HCT116 (cell line): ENCODE data around the gene TCEANC2. TPM values are rescaled to one million over a fixed set of nuclear protein-coding genes. Genes with fewer than 3 reads are reported as not detected.

Experiments used
- ATAC-seq: fragments of 200-7000 bp; cut with Tn5 transposase; 2 replicates; pipeline ENCODE4 v1.9.1; 2020; ENCODE audit warnings: mild to moderate bottlenecking, moderate library complexity
- BruUV-seq: library from RNA; stranded (reverse); fragments of 400-500 nt; replicated peaks from 2 replicates; lab custom pipeline; 2021; lab: Mats Ljungman, UMichigan
- CTCF ChIA-PET: fragments of 300-600 bp; sonication (Branson Sonifier 250); formaldehyde crosslinking; loops from one replicate; lab custom pipeline; 2021; ENCODE audit warnings: antibody characterized with exemption; lab: Charles Lee
- POLR2A ChIA-PET: fragments of 300-600, 350-600 bp; sonication (Branson Sonifier 250); formaldehyde crosslinking; loops from one replicate; lab custom pipeline; 2021; ENCODE audit warnings: antibody characterized with exemption; lab: Charles Lee
- RAD21 ChIA-PET, 2 experiments: fragments of 300-600 bp; sonication (Branson Sonifier 250); formaldehyde crosslinking; loops; one replicate each; lab custom pipeline; 2023; ENCODE audit warnings: low total read pairs in 2 of 2; ENCODE audit not compliant: uncharacterized antibody in 2 of 2, unreplicated experiment in 2 of 2, low non-redundant PET in 1 of 2; lab: Charles Lee
- DNase-seq: peaks from one replicate; pipeline ENCODE4 v3.0.0-alpha.2; 2010; ENCODE audit warnings: low read depth, low spot score
- H2AFZ ChIP-seq: fragments of 200-600 bp; shearing (Covaris generic), sonication (generic); 2 replicates; pipeline ENCODE4 v1.6.1; 2017; ENCODE audit warnings: low read depth, mixed run types, mixed read lengths, antibody characterized with exemption, low read length; ENCODE audit not compliant: poor library complexity, severe bottlenecking
- H3K27ac ChIP-seq: 2 replicates; pipeline ENCODE4 v1.5.1; 2012; ENCODE audit warnings: low read depth, low read length
- H3K27me3 ChIP-seq: fragments of 200-600 bp; sonication (generic); 2 replicates; pipeline ENCODE4 v1.6.1; 2016; ENCODE audit warnings: mixed run types, low read length, mixed read lengths; ENCODE audit not compliant: insufficient read depth
- H3K36me3 ChIP-seq, 2 experiments: fragments of 200-500 bp in 1 of 2; fragments of 200-600 bp in 1 of 2; sonication (Bioruptor generic) in 1 of 2; sonication (generic) in 1 of 2; 2 replicates each; pipeline versions ENCODE4 v1.5.1 to v1.6.1; 2014 to 2016; ENCODE audit warnings: low read length in 2 of 2, inconsistent platforms in 1 of 2, mixed read lengths in 1 of 2, mixed run types in 1 of 2; ENCODE audit not compliant: insufficient read depth in 2 of 2, control insufficient read depth in 1 of 2
- H3K4me1 ChIP-seq, 2 experiments: fragments of 200-600 bp in 1 of 2; sonication (generic) in 1 of 2; 2 replicates each; pipeline versions ENCODE4 v1.5.1 to v1.6.1; 2012 to 2017; ENCODE audit warnings: low read length in 2 of 2, inconsistent platforms in 1 of 2, mild to moderate bottlenecking in 1 of 2, mixed read lengths in 1 of 2, mixed run types in 1 of 2, moderate library complexity in 1 of 2; ENCODE audit not compliant: insufficient read depth in 2 of 2, control insufficient read depth in 1 of 2
- H3K4me2 ChIP-seq: fragments of 200-600 bp; sonication (generic); 2 replicates; pipeline ENCODE4 v1.6.1; 2017; ENCODE audit warnings: mixed run types, low read length, mixed read lengths
- H3K4me3 ChIP-seq, 2 experiments: fragments of 200-600 bp in 1 of 2; sonication (generic) in 1 of 2; replicated peaks in 1 of 2; 2 replicates each; pipeline ENCODE4 v1.5.1; 2011 to 2016; ENCODE audit warnings: low read length in 2 of 2, control low read depth in 1 of 2, low read depth in 1 of 2, mild to moderate bottlenecking in 1 of 2, mixed read lengths in 1 of 2, mixed run types in 1 of 2
- H3K79me2 ChIP-seq: fragments of 200-600 bp; sonication (generic); 2 replicates; pipeline ENCODE4 v1.6.1; 2017; ENCODE audit warnings: mild to moderate bottlenecking, mixed run types, low read length, moderate library complexity, mixed read lengths; ENCODE audit not compliant: insufficient read depth
- H3K9ac ChIP-seq: fragments of 200-600 bp; sonication (generic); 2 replicates; pipeline ENCODE4 v1.6.1; 2016; ENCODE audit warnings: low read length, mixed read lengths
- H3K9me2 ChIP-seq: fragments of 200-600 bp; sonication (generic), shearing (Covaris generic); 2 replicates; pipeline ENCODE4 v1.6.1; 2017; ENCODE audit warnings: mixed run types, mild to moderate bottlenecking, moderate library complexity; ENCODE audit not compliant: insufficient read depth
- H3K9me3 ChIP-seq, 2 experiments: fragments of 200-500 bp in 1 of 2; fragments of 200-600 bp in 1 of 2; sonication (Bioruptor generic) in 1 of 2; sonication (generic) in 1 of 2; 2 replicates each; pipeline ENCODE4 v1.6.1; 2014 to 2017; ENCODE audit warnings: low read length in 2 of 2, mixed read lengths in 2 of 2, inconsistent platforms in 1 of 2, low read depth in 1 of 2, mild to moderate bottlenecking in 1 of 2, mixed run types in 1 of 2, moderate library complexity in 1 of 2; ENCODE audit not compliant: control insufficient read depth in 1 of 2, insufficient read depth in 1 of 2
- H4K20me1 ChIP-seq: fragments of 200-600 bp; sonication (generic), shearing (Covaris generic); 2 replicates; pipeline ENCODE4 v1.6.1; 2017; ENCODE audit warnings: mixed run types, mild to moderate bottlenecking, moderate library complexity; ENCODE audit not compliant: insufficient read depth
- ATF3 ChIP-seq: IDR thresholded peaks from 2 replicates; pipeline ENCODE4 v1.6.1; 2012
- CBX3 ChIP-seq: IDR thresholded peaks from 2 replicates; pipeline ENCODE4 v1.6.1; 2012; ENCODE audit warnings: low read depth
- CTCF ChIP-seq, 3 experiments: fragments of 200-600 bp in 1 of 3; sonication (generic) in 1 of 3; IDR thresholded peaks in 2 of 3; conservative IDR thresholded peaks in 1 of 3; 2 replicates each; pipeline ENCODE4 v1.5.1; 2012 to 2017; ENCODE audit warnings: low read depth in 2 of 3, low read length in 2 of 3, antibody characterized with exemption in 1 of 3, borderline replicate concordance in 1 of 3, control low read depth in 1 of 3, mild to moderate bottlenecking in 1 of 3, mixed read lengths in 1 of 3, mixed run types in 1 of 3, moderate library complexity in 1 of 3; ENCODE audit not compliant: insufficient read depth in 1 of 3
- EGR1 ChIP-seq: IDR thresholded peaks from 2 replicates; pipeline ENCODE4 v1.6.1; 2012; ENCODE audit warnings: low read depth
- ELF1 ChIP-seq: IDR thresholded peaks from 2 replicates; pipeline ENCODE4 v1.6.1; 2012; ENCODE audit warnings: low read depth, borderline replicate concordance
- EZH2 ChIP-seq: fragments of 200-600 bp; sonication (generic); IDR thresholded peaks from 2 replicates; pipeline ENCODE4 v1.6.1; 2017; ENCODE audit warnings: antibody characterized with exemption, mixed run types
- EZH2phosphoT487 ChIP-seq: fragments of 200-600 bp; IDR thresholded peaks from 2 replicates; pipeline ENCODE4 v1.6.1; 2018; ENCODE audit warnings: antibody characterized with exemption, borderline replicate concordance
- FOSL1 ChIP-seq: IDR thresholded peaks from 2 replicates; pipeline ENCODE4 v1.6.1; 2012; ENCODE audit warnings: low read depth
- JUND ChIP-seq: IDR thresholded peaks from 2 replicates; pipeline ENCODE4 v1.6.1; 2012
- POLR2A ChIP-seq: IDR thresholded peaks from 2 replicates; pipeline ENCODE4 v1.7.0; 2011; ENCODE audit warnings: borderline replicate concordance; ENCODE audit not compliant: insufficient read depth, insufficient read length; ENCODE audit errors: extremely low read depth
- REST ChIP-seq: IDR thresholded peaks from 2 replicates; pipeline ENCODE4 v1.6.1; 2012; ENCODE audit warnings: low read depth
- SP1 ChIP-seq: IDR thresholded peaks from 2 replicates; pipeline ENCODE4 v1.6.1; 2012; ENCODE audit warnings: low read depth
- SRF ChIP-seq: IDR thresholded peaks from 2 replicates; pipeline ENCODE4 v1.6.1; 2012; ENCODE audit warnings: low read depth
- TCF7L2 ChIP-seq: IDR thresholded peaks from 2 replicates; pipeline ENCODE4 v1.7.0; 2011; ENCODE audit warnings: borderline replicate concordance, inconsistent platforms; ENCODE audit not compliant: insufficient read depth, insufficient read length; ENCODE audit errors: extremely low read depth
- ZFX ChIP-seq: fragments of 450-650 bp; IDR thresholded peaks from 2 replicates; pipeline ENCODE4 v1.6.1; 2017
- ZNF274 ChIP-seq: fragments of 200-500 bp; sonication (Bioruptor generic); IDR thresholded peaks from 2 replicates; pipeline ENCODE4 v1.6.1; 2014; ENCODE audit warnings: mild to moderate bottlenecking, low read depth, low read length, inconsistent platforms
- intact Hi-C: fragments of 100-400 bp; cut with micrococcal nuclease; formaldehyde crosslinking; loops from 2 replicates; pipeline ENCODE4 v1.10.0; 2022
- total RNA-seq: library from RNA; stranded (reverse); gene quantifications from one replicate; pipeline ENCODE4 v1.2.1, GENCODE V29; 2021; ENCODE audit not compliant: unreplicated experiment

Gene TCEANC2
- total RNA-seq, 1 experiment from 2014 or later = 5.4 TPM

GRCh38 chr1:54149734-54150133 is 96.3 kb downstream of the TCEANC2 start:
- no peak overlapping the region for H2AFZ ChIP-seq
- DNase-seq (no peak), ATAC-seq (no peak)
- intact Hi-C loops = no loop called here
- H3K9me3 ChIP-seq = no peaks in the 10 kb centered on the region
- no peaks in the 10 kb centered on the region for H3K36me3 ChIP-seq
- H3K4me2 ChIP-seq = no peak overlapping the region
- H4K20me1 ChIP-seq = no peaks in the 10 kb centered on the region
- CTCF ChIA-PET = no interaction called here
- no peak overlapping the region for H3K4me3 ChIP-seq
- POLR2A ChIA-PET = no interaction called here
- H3K27me3 ChIP-seq = no peaks in the 10 kb centered on the region
- BruUV-seq = no TSS peak
- no peak overlapping the region for H3K9ac ChIP-seq
- H3K79me2 ChIP-seq = no peaks in the 10 kb centered on the region
- no peaks in the 10 kb centered on the region for H3K9me2 ChIP-seq
- RAD21 ChIA-PET = no interaction called here
- peaks cover 2 to 6% of the 10 kb centered on the region in 2 experiments; a peak in 3 of 4 replicates for H3K4me1 ChIP-seq
- H3K27ac ChIP-seq = no peak overlapping the region
- no peak for TF ChIP-seq POLR2A
- no peak for TF ChIP-seq FOSL1
- TF ChIP-seq ATF3 = no peak

- no TSS peak for BruUV-seq
- Histone ChIP-seq H3K9ac (no peak overlapping the region), H3K4me3 (no peak overlapping the region), H3K27ac (no peak overlapping the region), H3K27me3 (no peaks in the 10 kb centered on the region), H3K4me1 (peaks cover 2 to 6% of the 10 kb centered on the region in 2 experiments; a peak in 3 of 4 replicates), H4K20me1 (no peaks in the 10 kb centered on the region), H3K79me2 (no peaks in the 10 kb centered on the region), H3K9me3 (no peaks in the 10 kb centered on the region), H3K36me3 (no peaks in the 10 kb centered on the region), H3K4me2 (no peak overlapping the region), H2AFZ (no peak overlapping the region), H3K9me2 (no peaks in the 10 kb centered on the region)
- intact Hi-C loops = no loop called here
- ChIA-PET RAD21 (no interaction called here), POLR2A (no interaction called here), CTCF (no interaction called here)
- DNase-seq (no peak), ATAC-seq (no peak)
- TF ChIP-seq REST (no peak), ZFX (no peak), EGR1 (no peak), EZH2phosphoT487 (no peak), SRF (no peak), ELF1 (no peak), ZNF274 (no peak), TCF7L2 (no peak), SP1 (no peak), EZH2 (no peak), CBX3 (no peak), ATF3 (no peak), FOSL1 (no peak), POLR2A (no peak), JUND (no peak), CTCF (IDR thresholded peaks at IDR 0.05 in 2 of 3, conservative IDR thresholded peaks at IDR 0.05 in 1 of 3; ENCODE audit: borderline replicate concordance in 1 of 3, insufficient read depth in 1 of 3, low read depth in 2 of 3, low read length in 2 of 3) (no peak)
Measured at GRCh38 chr1:54151013-54151412, 97.6 kb downstream of the TCEANC2 start.
